MV-4-11 (cell line): ENCODE results near the gene TPT1.
"Not testable (repeated sequence)": the region's sequence is repeated elsewhere in the genome, so short reads cannot be mapped to it uniquely, and the experiment has no call there.

Experiments
- DNase-seq: peaks from one replicate; lab custom pipeline; 2025; lab: John Stamatoyannopoulos, UW

Gene TPT1

DNA sequence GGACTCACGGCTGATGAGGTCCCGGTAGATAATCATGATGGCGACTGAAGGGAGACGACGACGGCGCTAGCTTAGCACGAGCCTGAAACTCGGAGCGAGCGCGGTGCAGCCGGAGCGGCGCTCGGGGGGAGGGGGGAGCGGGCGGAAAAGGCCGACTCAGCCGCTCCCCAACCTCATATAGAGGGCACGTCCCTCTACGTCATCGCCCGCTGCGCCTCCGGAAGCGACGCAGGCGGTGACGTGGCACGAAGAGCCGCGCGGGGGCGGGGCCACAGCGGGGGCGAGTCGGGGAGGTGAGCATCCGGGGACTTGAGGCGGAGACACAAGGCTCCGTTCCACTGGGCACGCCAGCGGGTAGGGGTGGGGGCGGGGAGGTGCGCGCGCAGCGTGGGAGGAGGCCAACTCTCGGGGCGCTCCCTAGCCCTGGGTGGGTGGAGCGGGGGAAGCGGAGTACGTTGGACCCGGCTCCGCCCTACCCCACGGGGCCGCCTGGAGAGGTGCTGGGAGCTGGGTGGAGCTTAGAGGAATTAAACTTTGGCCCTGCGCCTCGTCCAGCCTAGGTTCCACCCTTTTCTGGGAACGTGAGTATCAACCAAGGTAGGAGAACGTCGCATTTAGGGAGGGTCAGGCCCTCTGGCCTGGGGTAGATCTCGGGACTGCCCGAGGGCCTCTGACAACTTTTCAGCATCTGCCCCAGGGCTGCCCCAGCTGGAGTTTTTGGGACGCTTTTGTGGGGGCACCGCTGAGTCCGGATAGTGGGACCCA lies at the start of gene TPT1:
Gene TPT1, minus strand, starts transcription at position 150 of the 765 bp plus-strand sequence. Its CDS starts 114 bp downstream, at position 36.
- peak; percentile 97 for DNase-seq

GRCh38 chr13:45390348-45390747 lies 49.4 kb upstream of the TPT1 start:
- not testable (repeated sequence) for DNase-seq

DNA sequence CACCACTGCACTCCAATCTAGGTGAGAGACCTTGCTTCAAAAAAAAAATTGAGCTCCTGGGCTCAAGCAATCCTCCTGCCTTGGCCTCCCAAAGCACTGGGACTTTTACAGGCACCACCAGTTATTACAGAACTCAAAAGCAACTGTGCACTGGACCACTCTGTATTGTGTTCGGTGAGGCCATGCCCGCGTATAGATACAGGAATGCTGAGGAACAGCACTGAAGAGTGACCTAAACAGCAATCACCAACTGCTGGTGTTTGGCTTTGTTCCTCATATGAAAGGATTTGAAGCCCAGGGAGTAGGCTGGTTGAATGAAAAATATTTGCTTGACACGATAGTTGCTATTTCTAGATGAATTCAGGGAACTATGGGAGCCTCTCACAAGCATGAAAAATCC lies 47.7 kb upstream of the TPT1 start:
- no peak for DNase-seq

DNA sequence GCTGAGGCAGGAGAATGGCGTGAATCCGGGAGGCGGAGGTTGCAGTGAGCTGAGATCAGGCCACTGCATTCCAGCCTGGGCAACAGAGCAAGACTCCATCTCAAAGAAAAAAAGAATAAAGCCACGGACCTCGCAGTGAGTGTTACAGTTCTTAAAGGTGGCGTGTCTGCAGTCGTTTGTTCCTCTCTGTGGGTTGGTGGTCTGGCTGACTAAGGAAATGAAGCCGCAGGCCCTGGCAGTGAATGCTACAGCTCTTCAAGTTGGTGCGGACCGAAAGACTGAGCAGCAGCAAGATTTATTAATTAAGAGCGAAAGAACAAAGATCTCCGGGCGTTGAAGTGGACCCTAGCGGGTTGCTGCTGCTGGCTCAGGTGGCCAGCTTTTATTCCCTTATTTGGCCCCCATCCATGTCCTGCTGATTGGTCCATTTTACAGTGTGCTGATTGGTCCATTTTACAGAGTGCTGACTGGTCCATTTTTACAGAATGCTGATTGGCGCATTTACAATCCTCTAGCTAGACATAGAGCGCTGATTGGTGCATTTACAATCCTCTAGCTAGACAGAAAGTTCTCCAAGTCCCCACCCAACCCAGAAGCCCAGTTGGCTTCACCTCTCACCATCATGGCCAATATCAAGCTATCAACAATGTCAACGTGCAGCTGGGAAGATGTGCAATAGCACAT lies 46.1 kb upstream of the TPT1 start:
- peak; percentile 88 for DNase-seq

GRCh38 chr13:45385907-45386553 lies 45.0 kb upstream of the TPT1 start:
- DNase-seq, result peak; percentile 58

DNA sequence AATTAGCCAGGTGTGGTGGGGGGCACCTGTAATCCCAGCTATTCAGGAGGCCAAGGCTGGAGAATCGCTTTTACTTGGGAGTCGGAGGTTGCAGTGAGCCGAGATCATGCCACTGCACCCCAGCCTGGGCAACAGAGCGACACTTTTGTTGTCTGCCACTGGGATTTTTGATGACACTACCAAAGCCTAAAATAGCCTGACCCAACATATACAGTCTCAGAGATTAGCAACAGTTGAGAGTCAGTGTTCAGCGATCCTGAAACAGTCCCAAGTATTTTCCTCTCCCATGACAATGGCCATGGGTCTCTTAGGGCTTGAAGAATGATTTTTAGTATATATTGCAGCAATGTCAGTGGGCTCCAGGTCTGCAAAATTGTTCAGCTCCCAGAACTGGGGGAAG lies 44.3 kb upstream of the TPT1 start:
- no peak for DNase-seq

GRCh38 chr13:45384474-45385174 lies 43.6 kb upstream of the TPT1 start:
- DNase-seq, result no peak

DNA sequence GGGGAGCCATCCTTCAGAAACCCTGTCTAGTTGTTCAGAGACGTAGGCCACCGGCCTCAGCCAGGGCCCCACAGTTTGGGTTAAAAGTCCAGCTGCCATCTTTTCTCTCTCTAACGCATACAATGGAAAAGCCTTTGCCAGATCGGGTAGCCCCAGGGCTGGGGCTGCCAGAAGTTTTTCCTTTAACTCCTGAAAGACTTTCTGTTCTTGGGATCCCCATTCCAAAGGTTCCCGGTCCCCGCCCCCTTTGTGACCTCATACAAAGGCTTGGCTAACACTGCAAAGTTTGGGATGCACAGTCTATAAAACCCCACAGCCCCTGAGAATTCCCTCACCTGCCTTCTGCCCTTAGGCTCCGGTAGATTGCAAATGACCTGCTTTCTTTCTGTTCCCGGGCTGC lies 41.8 kb upstream of the TPT1 start:
- DNase-seq, result not testable (repeated sequence)

DNA sequence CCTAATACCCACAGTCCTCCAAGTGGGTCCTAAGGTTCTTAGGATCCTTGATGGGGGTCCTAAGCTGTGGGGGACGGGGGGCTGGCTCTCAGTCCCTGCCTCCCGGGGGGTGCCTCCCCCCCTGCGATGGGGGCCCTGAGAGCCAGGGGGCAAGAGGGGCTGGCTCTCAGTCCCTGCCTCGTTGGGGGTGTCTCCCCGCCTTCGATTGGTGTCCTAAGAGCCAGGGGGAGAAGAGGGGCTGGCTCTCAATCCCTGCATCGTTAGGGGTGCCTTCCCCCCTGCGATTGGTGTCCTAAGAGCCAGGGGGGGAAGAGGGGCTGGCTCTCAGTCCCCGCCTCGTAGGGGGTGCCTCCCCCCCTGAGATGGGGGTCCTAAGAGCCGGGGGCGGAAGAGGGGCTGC lies 40.2 kb upstream of the TPT1 start:
- DNase-seq, result no peak

- not testable (repeated sequence) for DNase-seq
Measured at GRCh38 chr13:45380708-45381107, 39.7 kb upstream of the TPT1 start.

DNA sequence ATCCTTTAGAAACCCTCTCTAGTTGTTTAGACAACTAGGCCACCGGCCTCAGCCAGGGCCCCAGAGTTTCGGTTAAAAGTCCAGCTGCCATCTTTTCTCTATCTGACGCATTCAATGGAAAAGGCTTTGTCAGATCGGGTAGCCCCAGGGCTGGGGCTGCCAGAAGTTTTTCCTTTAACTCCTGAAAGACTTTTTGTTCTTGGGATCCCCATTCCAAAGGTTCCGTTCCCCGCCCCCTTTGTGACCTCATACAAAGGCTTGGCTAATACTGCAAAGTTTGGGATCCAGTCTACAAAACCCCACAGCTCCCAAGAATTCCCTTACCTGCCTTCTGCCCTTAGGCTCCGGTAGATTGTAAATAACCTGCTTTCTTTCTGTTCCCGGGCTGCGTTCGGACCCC lies 38.5 kb upstream of the TPT1 start:
- DNase-seq, result not testable (repeated sequence)

DNA sequence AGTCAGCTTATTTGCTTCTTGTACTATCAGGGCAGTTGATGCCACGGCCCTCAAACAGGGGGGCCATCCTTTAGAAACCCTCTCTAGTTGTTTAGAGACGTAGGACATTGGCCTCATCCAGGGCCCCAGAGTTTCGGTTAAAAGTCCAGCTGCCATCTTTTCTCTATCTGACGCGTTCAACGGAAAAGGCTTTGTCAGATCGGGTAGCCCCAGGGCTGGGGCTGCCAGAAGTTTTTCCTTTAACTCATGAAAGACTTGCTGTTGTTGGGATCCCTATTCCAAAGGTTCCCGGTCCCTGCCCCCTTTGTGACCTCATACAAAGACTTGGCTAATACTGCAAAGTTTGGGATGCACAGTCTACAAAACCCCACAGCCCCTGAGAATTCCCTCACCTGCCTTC lies 37.8 kb upstream of the TPT1 start:
- DNase-seq, result not testable (repeated sequence)

GRCh38 chr13:45377314-45377713 lies 36.3 kb upstream of the TPT1 start:
- not testable (repeated sequence) for DNase-seq

- DNase-seq, result not testable (repeated sequence)
Measured at GRCh38 chr13:45376651-45377050, 35.7 kb upstream of the TPT1 start.

DNA sequence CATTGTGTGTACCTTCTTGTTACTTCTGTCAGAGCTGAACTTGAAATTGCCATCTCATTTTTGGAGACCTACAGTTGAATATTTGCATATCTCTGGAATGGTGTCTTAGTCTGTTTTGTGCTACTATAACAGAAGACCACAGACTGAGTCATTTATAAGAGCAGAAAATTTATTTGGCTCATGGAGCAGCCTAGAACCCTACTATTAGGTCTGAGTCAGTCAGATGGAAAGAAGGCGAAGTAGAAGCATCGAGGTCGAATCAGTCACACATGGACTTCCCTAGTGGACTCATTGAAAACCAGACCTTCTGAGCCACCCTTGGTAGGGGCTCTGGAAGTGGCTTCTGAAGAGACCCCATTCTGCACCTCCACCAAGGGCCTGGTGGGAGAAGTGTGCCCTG lies 33.9 kb upstream of the TPT1 start:
- DNase-seq, result no peak

DNA sequence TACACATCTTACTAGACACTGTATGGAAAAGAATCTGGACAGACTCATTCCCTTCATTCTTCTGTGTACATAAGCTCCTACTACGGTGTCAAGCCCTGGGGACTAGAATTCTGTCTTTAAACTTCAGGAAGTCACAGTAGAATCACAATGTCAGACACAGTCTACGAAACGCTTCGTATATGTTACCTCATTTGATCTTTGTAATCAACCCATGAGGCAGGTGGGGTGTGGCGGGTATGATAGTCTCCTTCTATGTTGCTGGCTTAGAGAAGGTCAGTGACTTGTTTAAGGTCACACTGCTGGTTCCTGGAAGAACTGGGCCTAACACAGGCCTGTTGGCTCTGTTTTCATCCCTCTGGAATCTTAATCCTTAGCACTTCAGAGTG lies 32.2 kb upstream of the TPT1 start:
- DNase-seq, result no peak

DNA sequence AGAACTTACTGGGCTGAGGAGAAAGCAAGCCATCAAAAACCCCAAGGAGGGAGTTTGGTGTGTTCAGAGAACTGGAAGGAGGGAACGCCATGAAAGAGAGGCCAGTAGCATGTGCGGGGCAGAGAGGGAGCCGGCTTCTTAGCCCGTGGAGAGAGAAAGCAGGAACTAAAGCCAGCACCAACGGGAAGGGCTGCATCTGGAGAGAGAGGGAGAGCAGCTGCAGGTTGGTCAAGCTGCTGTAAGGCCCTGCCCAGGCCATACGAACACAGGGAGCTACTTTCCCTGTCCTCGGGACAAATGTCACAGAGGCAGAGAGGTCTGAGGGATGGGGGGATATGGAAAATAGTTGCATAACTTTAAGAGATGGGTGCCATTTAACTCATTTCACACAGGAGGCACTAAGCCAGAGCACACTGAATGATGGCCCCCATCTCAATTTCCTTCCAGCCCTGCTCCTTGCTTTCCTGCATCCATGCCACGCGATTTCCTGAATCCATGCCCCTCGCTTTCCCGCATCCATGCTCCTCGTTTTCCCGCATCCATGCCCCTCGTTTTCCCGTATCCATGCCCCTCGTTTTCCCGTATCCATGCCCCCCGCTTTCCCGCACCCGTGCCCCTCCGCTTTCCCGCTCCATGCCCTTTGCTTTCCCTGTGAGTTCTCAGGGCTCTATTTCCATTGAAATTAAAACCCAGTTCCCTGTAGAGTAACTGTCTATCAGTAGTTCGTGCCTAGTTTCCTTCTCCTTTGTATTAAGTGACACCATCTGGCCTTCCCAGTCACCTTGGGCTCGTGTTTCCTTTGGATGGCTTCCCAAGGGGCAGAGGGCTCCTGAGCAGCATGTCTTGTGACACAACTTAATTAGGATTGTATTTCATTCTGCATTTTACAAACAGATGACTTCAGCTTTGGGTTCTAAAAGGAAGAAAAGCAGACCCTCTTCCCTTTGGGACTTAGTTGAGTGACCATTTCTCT lies 31.5 kb upstream of the TPT1 start:
- DNase-seq, result peak; percentile 17

DNA sequence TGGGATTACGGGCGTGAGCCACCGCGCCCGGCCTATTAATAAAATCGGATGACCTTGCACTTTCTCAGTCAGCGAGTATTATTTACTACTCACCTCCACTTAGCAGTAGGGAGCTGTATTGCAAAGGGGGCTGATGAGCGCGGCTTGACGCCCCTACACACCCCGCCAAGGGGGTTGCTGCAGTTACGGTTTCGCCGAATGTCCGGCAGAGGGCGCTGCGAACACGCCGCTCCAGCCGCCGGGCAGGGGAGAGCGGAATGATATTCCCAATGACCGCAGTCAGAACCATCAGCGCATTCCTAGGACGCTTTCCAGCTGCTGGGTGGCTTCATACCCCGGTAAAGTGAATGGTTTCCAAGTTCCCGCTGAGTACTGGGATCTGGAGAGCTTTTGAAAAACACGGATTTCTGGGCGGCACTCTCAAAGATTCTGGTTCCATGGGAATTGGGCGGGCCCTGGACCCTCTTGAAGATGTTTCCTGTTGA lies 30.0 kb upstream of the TPT1 start:
- DNase-seq, result no peak

DNA sequence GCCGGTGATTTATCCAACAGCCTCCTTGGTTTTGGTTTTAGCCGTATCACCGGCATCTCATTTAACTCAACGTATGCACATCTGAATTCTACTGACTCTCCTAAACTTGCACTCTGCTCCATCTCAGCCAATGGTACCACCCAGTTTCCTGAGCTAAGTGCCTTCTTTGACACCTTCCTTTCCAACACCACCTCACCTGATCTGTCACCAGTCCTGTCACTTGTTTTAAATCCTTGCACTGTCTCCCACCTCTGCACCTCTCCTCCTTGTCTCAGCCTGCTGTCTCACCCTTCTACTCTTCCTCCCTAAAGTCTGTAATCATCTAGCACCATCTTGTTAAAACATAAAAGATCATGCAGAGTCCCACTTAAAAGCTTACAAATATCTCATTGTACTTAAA lies 28.1 kb upstream of the TPT1 start:
- DNase-seq, result no peak

GRCh38 chr13:45368571-45368970 lies 27.6 kb upstream of the TPT1 start:
- DNase-seq, result no peak

- no peak for DNase-seq
Measured at GRCh38 chr13:45368005-45368404, 27.0 kb upstream of the TPT1 start.
